GM23338 (cell line): ENCODE measurements around the gene ACP2.

Source experiments
- CREB1 ChIP-seq: fragments of 250-450 bp; sonication (Bioruptor Pico); IDR thresholded peaks from 2 replicates; pipeline ENCODE4 v1.5.0; 2020; ENCODE audit warnings: low read depth, mild to moderate bottlenecking, moderate library complexity
- POLR2AphosphoS5 ChIP-seq: IDR thresholded peaks from 2 replicates; pipeline ENCODE4 v1.6.1; 2016; ENCODE audit warnings: antibody characterized with exemption, low read depth
- TF ChIP-seq, protein P1 (sequence below), 2 experiments: fragments of 200-600 bp in 1 of 2; sonication (generic) in 1 of 2; conservative IDR thresholded peaks; 2 replicates each; pipeline versions ENCODE4 v1.5.1 to v1.6.1; 2016 to 2017; ENCODE audit warnings: antibody characterized with exemption in 2 of 2, low read depth in 2 of 2, mild to moderate bottlenecking in 2 of 2, moderate library complexity in 1 of 2

DNA sequence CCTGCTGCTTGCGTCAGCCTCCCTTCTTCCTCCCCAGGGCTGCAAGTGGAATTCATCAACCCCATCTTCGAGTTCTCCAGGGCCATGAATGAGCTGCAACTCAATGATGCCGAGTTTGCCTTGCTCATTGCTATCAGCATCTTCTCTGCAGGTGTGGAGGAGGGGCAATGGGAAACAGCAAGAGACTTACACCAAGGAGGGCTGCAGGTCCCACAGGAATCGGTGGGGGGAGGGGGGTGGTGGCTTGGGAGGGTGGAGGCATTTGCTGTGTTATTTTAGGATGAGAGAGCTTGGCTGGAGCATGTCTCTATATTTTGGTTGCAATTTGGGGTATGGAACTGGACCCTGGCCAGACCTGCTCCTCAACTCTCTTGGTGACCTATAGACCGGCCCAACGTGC, 19.3 kb upstream of the ACP2 start:
- TF ChIP-seq, protein P1, sequence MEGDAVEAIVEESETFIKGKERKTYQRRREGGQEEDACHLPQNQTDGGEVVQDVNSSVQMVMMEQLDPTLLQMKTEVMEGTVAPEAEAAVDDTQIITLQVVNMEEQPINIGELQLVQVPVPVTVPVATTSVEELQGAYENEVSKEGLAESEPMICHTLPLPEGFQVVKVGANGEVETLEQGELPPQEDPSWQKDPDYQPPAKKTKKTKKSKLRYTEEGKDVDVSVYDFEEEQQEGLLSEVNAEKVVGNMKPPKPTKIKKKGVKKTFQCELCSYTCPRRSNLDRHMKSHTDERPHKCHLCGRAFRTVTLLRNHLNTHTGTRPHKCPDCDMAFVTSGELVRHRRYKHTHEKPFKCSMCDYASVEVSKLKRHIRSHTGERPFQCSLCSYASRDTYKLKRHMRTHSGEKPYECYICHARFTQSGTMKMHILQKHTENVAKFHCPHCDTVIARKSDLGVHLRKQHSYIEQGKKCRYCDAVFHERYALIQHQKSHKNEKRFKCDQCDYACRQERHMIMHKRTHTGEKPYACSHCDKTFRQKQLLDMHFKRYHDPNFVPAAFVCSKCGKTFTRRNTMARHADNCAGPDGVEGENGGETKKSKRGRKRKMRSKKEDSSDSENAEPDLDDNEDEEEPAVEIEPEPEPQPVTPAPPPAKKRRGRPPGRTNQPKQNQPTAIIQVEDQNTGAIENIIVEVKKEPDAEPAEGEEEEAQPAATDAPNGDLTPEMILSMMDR (conservative IDR thresholded peaks at IDR 0.05; ENCODE audit: low read depth in 2 of 2) = no peak
- TF ChIP-seq POLR2AphosphoS5 (no peak), CREB1 (no peak)
